Ishikawa (cell line): ENCODE measurements around the gene AMFR.

ENCODE experiments used
- CEBPB ChIP-seq: IDR thresholded peaks from 2 replicates; pipeline ENCODE4 v1.6.1; 2012
- CREB1 ChIP-seq: IDR thresholded peaks from 2 replicates; pipeline ENCODE4 v1.6.1; 2012; ENCODE audit warnings: low read depth
- EGR1 ChIP-seq: IDR thresholded peaks from 2 replicates; pipeline ENCODE4 v1.6.1; 2012
- EP300 ChIP-seq: IDR thresholded peaks from 2 replicates; pipeline ENCODE4 v1.6.1; 2012; ENCODE audit warnings: borderline replicate concordance
- FOXM1 ChIP-seq: IDR thresholded peaks from 2 replicates; pipeline ENCODE4 v1.6.1; 2012; ENCODE audit warnings: low read depth, borderline replicate concordance
- MAX ChIP-seq: IDR thresholded peaks from 2 replicates; pipeline ENCODE4 v1.6.1; 2012
- NFIC ChIP-seq: IDR thresholded peaks from 2 replicates; pipeline ENCODE4 v1.6.1; 2012
- RAD21 ChIP-seq: IDR thresholded peaks from 2 replicates; pipeline ENCODE4 v1.6.1; 2012; ENCODE audit warnings: low read depth
- REST ChIP-seq: IDR thresholded peaks from 2 replicates; pipeline ENCODE4 v1.6.1; 2012; ENCODE audit warnings: low read depth, mild to moderate bottlenecking
- TAF1 ChIP-seq: IDR thresholded peaks from 2 replicates; pipeline ENCODE4 v1.6.1; 2012; ENCODE audit warnings: low read depth, mild to moderate bottlenecking
- TCF12 ChIP-seq: IDR thresholded peaks from 2 replicates; pipeline ENCODE4 v1.6.1; 2012; ENCODE audit warnings: low read depth
- TEAD4 ChIP-seq: IDR thresholded peaks from 2 replicates; pipeline ENCODE4 v1.6.1; 2012
- YY1 ChIP-seq: IDR thresholded peaks from 2 replicates; pipeline ENCODE4 v1.6.1; 2012; ENCODE audit warnings: low read depth
- ZBTB7A ChIP-seq: IDR thresholded peaks from 2 replicates; pipeline ENCODE4 v1.6.1; 2012; ENCODE audit warnings: low read depth
- TF ChIP-seq, protein P1 (sequence below): IDR thresholded peaks from 2 replicates; pipeline ENCODE4 v1.6.1; 2012

AMFR gene

DNA sequence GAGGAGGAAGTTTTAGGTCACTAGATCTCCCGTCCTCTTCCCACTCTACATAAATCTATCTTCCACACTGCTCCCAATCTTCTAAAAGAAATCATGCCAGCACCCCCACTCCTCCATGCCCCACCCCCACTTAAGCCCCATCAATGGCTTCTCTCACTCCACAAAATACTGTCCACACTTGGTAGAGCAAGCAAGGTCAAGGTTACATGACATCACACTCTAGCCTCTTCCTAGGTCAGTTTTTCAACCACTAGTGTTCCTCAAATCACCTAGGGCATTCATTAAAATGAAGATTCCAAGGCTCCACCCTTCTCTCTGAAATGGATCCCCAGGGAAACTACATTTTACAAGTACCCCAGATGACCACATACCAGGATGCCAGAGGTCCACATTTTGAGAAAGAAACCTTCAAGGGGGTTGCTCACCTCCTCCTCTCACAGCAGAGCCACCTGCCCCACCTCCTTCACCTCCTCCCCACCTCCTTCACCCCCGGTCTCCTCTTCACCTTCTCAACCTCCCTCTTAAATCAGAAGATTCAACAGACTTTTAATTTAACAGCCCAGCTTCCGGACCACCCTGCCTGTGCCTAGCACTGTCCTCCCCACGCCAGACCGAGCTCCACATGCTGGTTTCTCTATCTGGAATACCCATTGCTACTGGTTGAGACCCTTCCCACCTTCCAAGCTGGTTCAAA, 3.2 kb downstream of the AMFR start:
- TF ChIP-seq REST (no peak), CREB1 (no peak), TEAD4 (no peak), EP300 (no peak), NFIC (no peak), YY1 (no peak), RAD21 (no peak), CEBPB (no peak), EGR1 (no peak)
- TF ChIP-seq, protein P1, sequence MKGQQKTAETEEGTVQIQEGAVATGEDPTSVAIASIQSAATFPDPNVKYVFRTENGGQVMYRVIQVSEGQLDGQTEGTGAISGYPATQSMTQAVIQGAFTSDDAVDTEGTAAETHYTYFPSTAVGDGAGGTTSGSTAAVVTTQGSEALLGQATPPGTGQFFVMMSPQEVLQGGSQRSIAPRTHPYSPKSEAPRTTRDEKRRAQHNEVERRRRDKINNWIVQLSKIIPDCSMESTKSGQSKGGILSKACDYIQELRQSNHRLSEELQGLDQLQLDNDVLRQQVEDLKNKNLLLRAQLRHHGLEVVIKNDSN: no peak

- TF ChIP-seq NFIC: no peak
- no peak for TF ChIP-seq EP300
- TF ChIP-seq ZBTB7A: no peak
- TF ChIP-seq EGR1: no peak
- no peak for TF ChIP-seq CREB1
- TF ChIP-seq TEAD4: no peak
- TF ChIP-seq TCF12: no peak
- no peak for TF ChIP-seq MAX
- no peak for TF ChIP-seq YY1
- no peak for TF ChIP-seq REST
Observed at GRCh38 chr16:56421313-56421712, 4.0 kb downstream of the AMFR start.

GRCh38 chr16:56420613-56421012, 4.7 kb downstream of the AMFR start:
- TF ChIP-seq TAF1: no peak
- TF ChIP-seq YY1: no peak
- no peak for TF ChIP-seq TEAD4
- TF ChIP-seq, protein P1: no peak
- TF ChIP-seq REST: no peak
- TF ChIP-seq CEBPB: no peak
- no peak for TF ChIP-seq NFIC
- TF ChIP-seq EGR1: no peak
- TF ChIP-seq CREB1: no peak
- TF ChIP-seq TCF12: no peak
- no peak for TF ChIP-seq RAD21
- no peak for TF ChIP-seq ZBTB7A
- TF ChIP-seq MAX: no peak
- no peak for TF ChIP-seq EP300

GRCh38 chr16:56419740-56420548, 5.4 kb downstream of the AMFR start:
- TF ChIP-seq RAD21: no peak
- no peak for TF ChIP-seq EGR1
- no peak for TF ChIP-seq CEBPB
- TF ChIP-seq TAF1: no peak
- TF ChIP-seq REST: no peak
- TF ChIP-seq CREB1: no peak
- no peak for TF ChIP-seq TCF12
- no peak for TF ChIP-seq NFIC
- no peak for TF ChIP-seq EP300
- TF ChIP-seq, protein P1: no peak
- TF ChIP-seq YY1: no peak
- no peak for TF ChIP-seq MAX
- TF ChIP-seq ZBTB7A: no peak
- no peak for TF ChIP-seq FOXM1
- no peak for TF ChIP-seq TEAD4
